GM20000 (cell line): Measurements from ENCODE around the gene KDM3B.
A peak's percentile ranks its signal among the peaks of the same experiment; 100 is the strongest.

Experiments used
- DNase-seq: peaks from one replicate; pipeline ENCODE4 v3.0.0; 2012; ENCODE audit warnings: low spot score
- CTCF ChIP-seq: IDR thresholded peaks from 2 replicates; pipeline ENCODE4 v1.5.1; 2012; ENCODE audit warnings: mild to moderate bottlenecking, control low read depth; ENCODE audit errors: extremely low read depth, missing control alignments

The KDM3B gene

GRCh38 chr5:138438724-138439476 is 86.4 kb downstream of the KDM3B start, which contains the start of gene REEP2:
Gene REEP2 (plus strand): TSS chr5:138439057. CDS start chr5:138439209, 152 bp downstream.
- no peak for TF ChIP-seq CTCF
- peak; percentile 94 for DNase-seq

DNA sequence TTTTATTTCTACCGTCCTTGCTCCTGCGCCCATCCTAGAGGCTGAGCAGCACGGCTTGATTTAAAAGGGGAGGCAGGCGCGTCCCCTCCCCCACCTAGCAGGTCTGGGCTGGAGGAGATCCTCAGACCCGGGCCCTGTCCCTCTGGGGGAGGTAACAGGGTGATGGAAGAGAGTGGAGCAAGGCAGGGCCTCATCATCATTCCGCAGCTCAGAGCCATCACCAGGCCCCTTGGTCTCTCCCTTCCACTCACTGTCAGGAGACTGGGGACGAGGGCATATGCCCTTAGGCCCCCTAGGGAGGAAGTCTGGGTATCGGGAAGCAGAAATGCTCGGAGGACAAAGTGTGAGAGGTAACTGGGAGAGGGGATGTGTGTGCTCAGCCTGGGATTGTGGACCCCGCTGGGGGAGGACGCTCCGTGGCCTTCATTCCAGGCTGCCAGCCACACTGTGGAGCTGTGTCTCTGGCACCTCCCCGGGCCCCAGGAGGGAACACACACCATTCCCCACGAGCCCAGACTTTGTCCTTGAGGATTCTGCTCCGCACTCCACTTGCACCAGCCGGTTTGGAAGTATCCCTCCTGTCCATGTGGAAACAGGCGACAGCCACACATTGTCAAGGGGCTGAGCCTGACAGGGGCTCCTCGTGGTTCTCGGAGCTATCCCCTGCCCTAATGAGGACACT is 87.1 kb downstream of the KDM3B start:
- DNase-seq = peak; percentile 63
- TF ChIP-seq CTCF = no peak

GRCh38 chr5:138440159-138441073 is 87.9 kb downstream of the KDM3B start:
- DNase-seq = no peak
- TF ChIP-seq CTCF = no peak

DNA sequence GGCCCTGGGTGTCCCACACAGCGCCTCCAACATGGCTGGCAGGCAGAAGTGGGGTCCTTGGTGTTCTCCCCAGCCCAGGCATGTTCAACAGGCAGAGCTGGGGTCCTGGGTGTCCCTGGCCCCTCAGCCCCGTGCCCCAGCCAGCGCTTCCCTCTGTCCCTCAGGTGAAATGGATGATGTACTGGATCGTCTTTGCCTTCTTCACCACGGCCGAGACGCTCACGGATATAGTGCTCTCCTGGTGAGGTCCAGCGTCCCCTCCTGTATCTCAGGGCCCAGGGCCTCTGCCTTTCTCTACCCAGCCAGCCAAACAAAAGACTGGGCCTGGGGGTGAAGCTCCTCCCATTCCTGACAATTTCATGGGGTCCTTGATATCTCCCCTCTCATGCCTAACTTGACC is 88.7 kb downstream of the KDM3B start:
- DNase-seq = no peak
- TF ChIP-seq CTCF = no peak

GRCh38 chr5:138444078-138444773 is 91.7 kb downstream of the KDM3B start:
- no peak for TF ChIP-seq CTCF

GRCh38 chr5:138444774-138445546 is 92.5 kb downstream of the KDM3B start:
- no peak for TF ChIP-seq CTCF
- no peak for DNase-seq

More at GRCh38 chr5:138444078-138444773, 91.7 kb downstream of the KDM3B start:
- no peak for DNase-seq
